Mesothelial cell of epicardium (in vitro differentiated cells): Measurements from ENCODE around the gene CSTPP1. TPM values are rescaled to one million over a fixed set of nuclear protein-coding genes. Genes with fewer than 3 reads are reported as not detected.

Experiments used
- DNase-seq, 2 experiments: peaks; one replicate each; pipeline ENCODE4 v3.0.0; 2021; ENCODE audit warnings: low spot score in 2 of 2; ENCODE audit not compliant: unreplicated experiment in 2 of 2
- H3K27ac Mint-ChIP-seq: 2 replicates; pipeline ENCODE4 v1.8.0; 2021; ENCODE audit warnings: mixed read lengths
- H3K27me3 Mint-ChIP-seq: 2 replicates; pipeline ENCODE4 v1.8.0; 2021; ENCODE audit warnings: low read depth, mixed read lengths
- H3K36me3 Mint-ChIP-seq: 2 replicates; pipeline ENCODE4 v1.8.0; 2021; ENCODE audit warnings: mixed read lengths
- H3K4me1 Mint-ChIP-seq: 2 replicates; pipeline ENCODE4 v1.8.0; 2021; ENCODE audit warnings: mixed read lengths
- H3K4me3 Mint-ChIP-seq: 2 replicates; pipeline ENCODE4 v1.8.0; 2021; ENCODE audit warnings: mild to moderate bottlenecking, moderate library complexity, mixed read lengths
- H3K9me3 Mint-ChIP-seq: 2 replicates; pipeline ENCODE4 v1.8.0; 2021; ENCODE audit warnings: mixed read lengths
- total RNA-seq: library from RNA; stranded (reverse); gene quantifications from 3 replicates; pipeline ENCODE4 v1.2.1, GENCODE V29; 2021
- TF ChIP-seq, protein P1 (sequence below): fragments of 200-600 bp; sonication (generic); IDR thresholded peaks from one replicate; pipeline ENCODE4 v1.5.0; 2021; ENCODE audit warnings: antibody characterized with exemption; ENCODE audit not compliant: unreplicated experiment

CSTPP1 gene
- total RNA-seq, 1 donor from 2014 or later = 44.0 TPM

DNA sequence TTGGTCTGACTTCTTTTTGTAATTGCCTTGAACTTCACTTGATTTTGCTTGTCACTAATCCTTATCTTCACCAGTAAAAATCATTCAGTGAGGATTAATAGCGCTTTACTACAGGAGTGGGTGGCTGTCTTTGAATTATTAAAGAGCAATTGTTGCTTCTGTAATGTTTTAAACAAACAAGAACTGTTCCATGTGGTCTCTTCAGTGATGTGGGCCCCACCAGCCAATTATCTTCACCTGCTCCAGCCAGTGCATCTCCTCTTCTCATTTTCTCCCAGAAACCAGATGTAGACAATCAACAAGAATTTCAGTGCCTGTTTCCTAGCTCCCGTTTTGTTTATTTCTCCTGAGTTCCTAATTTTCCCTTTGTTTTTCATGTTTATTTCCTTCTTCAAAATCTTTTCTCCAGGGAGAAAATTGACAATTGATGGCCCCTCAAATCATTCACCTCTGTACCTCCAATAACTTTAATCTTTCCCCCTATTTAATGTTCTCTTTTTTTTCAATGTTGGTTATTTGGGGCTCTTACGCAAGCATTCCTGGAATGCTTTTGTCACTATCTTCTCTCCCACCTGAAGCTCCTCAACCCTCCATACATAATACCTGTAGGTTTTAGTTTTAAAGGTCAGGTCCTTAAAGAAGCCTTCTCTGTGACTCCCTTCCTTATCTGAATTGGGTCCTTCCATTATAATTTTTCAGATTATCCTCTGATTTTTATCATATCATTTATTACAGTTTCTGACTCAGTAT is 125.0 kb downstream of the CSTPP1 start:
- DNase-seq = no peak
- TF ChIP-seq, protein P1, sequence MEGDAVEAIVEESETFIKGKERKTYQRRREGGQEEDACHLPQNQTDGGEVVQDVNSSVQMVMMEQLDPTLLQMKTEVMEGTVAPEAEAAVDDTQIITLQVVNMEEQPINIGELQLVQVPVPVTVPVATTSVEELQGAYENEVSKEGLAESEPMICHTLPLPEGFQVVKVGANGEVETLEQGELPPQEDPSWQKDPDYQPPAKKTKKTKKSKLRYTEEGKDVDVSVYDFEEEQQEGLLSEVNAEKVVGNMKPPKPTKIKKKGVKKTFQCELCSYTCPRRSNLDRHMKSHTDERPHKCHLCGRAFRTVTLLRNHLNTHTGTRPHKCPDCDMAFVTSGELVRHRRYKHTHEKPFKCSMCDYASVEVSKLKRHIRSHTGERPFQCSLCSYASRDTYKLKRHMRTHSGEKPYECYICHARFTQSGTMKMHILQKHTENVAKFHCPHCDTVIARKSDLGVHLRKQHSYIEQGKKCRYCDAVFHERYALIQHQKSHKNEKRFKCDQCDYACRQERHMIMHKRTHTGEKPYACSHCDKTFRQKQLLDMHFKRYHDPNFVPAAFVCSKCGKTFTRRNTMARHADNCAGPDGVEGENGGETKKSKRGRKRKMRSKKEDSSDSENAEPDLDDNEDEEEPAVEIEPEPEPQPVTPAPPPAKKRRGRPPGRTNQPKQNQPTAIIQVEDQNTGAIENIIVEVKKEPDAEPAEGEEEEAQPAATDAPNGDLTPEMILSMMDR = no peak
- Mint-ChIP-seq H3K4me1 (peaks cover 17% of the 10 kb centered on the region), H3K4me3 (no peak overlapping the region), H3K9me3 (peaks cover 19% of the 10 kb centered on the region), H3K27ac (peak overlapping the region; percentile 44), H3K36me3 (peaks cover 30% of the 10 kb centered on the region), H3K27me3 (no peaks in the 10 kb centered on the region)

DNA sequence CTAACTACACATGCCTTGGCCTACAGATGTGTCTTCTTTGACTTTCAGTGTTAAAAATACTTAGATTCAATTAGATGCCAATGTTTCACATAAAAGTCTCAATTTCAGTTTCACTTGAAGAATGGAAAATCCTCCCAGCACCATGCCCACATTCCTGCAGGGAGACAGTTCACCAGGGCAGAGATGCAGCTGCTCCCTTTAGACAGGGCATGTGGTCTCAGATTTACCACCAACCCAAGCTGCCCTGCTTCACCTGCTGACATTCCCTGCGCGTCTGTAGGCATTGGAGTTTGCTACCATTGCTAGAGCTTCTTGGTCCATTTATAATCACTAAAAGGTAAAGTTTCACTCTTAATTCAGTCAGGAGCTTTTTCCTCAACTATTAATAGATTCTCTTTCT is 126.2 kb downstream of the CSTPP1 start:
- TF ChIP-seq, protein P1 = no peak
- H3K4me3 Mint-ChIP-seq = no peak overlapping the region
- H3K27me3 Mint-ChIP-seq = no peaks in the 10 kb centered on the region
- H3K4me1 Mint-ChIP-seq = peaks cover 25% of the 10 kb centered on the region
- H3K27ac Mint-ChIP-seq = no peak overlapping the region
- peaks cover 25% of the 10 kb centered on the region for H3K36me3 Mint-ChIP-seq
- DNase-seq = no peak
- peaks cover 14% of the 10 kb centered on the region for H3K9me3 Mint-ChIP-seq

- Mint-ChIP-seq H3K9me3 (peaks cover 8% of the 10 kb centered on the region), H3K36me3 (peaks cover 9% of the 10 kb centered on the region), H3K4me1 (peaks cover 17% of the 10 kb centered on the region), H3K27me3 (no peaks in the 10 kb centered on the region), H3K4me3 (no peak overlapping the region), H3K27ac (no peak overlapping the region)
- TF ChIP-seq, protein P1 = no peak
- DNase-seq = no peak
Observed at GRCh38 chr11:47067401-47067800, 130.8 kb downstream of the CSTPP1 start.

DNA sequence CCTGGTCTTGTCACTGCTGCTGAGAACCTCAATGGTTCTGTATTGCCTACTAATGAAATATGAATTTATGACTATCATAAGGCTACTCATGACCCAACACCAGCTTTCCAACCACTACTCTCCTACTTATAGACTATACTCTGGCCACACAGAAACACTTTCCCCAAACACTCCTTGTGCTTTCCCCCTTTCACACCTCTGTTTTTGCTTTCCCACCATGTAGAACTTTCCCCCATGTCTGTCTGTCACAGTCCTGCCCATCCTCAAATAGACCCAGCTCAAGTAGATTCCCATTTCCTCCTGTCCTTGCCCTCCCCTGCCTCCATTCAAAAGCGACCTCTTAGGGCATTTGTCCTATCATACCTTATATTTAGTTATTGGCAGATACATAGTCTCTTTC is 134.2 kb downstream of the CSTPP1 start:
- TF ChIP-seq, protein P1 = no peak
- Mint-ChIP-seq H3K4me1 (peaks cover 17% of the 10 kb centered on the region), H3K4me3 (no peak overlapping the region), H3K27me3 (no peaks in the 10 kb centered on the region), H3K36me3 (no peaks in the 10 kb centered on the region), H3K27ac (no peak overlapping the region), H3K9me3 (no peaks in the 10 kb centered on the region)
- no peak for DNase-seq

GRCh38 chr11:47071341-47071740 is 134.8 kb downstream of the CSTPP1 start:
- H3K4me1 Mint-ChIP-seq = peaks cover 17% of the 10 kb centered on the region
- no peaks in the 10 kb centered on the region for H3K9me3 Mint-ChIP-seq
- TF ChIP-seq, protein P1 = no peak
- H3K27me3 Mint-ChIP-seq = no peaks in the 10 kb centered on the region
- H3K27ac Mint-ChIP-seq = no peak overlapping the region
- H3K36me3 Mint-ChIP-seq = no peaks in the 10 kb centered on the region
- H3K4me3 Mint-ChIP-seq = no peak overlapping the region
- no peak for DNase-seq
